HG03108 (cell line): ENCODE measurements around the gene RBM20.
A peak's percentile ranks its signal among the peaks of the same experiment; 100 is the strongest.

ENCODE experiments used
- ATAC-seq: cut with Tn5 transposase; IDR thresholded peaks from one replicate; pipeline ENCODE4 v1.9.1; 2021; ENCODE audit warnings: moderate library complexity; ENCODE audit not compliant: unreplicated experiment

RBM20 gene

DNA sequence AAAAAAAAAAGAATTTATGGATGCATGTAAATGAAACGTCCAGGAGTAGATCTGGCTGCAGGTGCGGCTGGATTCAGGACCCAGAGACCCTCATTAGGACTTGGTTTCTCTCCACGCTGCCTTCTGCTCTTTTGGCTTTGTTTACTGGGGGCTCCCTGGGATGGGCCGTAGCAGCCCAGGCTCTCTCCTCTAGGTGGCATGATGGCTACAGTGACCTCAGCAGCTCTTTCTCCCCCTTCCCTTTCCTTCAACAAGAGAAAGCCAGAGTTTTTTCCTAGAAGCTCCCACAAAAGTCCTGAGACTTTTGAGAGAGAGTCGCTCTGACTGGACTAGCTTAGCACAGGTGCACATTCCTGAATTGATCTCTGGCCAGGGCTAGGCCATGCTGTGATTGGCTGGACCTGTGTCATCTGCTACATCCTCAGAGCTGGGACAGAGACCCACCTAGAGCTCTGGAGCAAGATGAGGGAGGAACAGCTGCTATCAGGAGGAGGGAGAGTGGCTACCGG is 159.7 kb downstream of the RBM20 start:
- peak; percentile 58 for ATAC-seq

DNA sequence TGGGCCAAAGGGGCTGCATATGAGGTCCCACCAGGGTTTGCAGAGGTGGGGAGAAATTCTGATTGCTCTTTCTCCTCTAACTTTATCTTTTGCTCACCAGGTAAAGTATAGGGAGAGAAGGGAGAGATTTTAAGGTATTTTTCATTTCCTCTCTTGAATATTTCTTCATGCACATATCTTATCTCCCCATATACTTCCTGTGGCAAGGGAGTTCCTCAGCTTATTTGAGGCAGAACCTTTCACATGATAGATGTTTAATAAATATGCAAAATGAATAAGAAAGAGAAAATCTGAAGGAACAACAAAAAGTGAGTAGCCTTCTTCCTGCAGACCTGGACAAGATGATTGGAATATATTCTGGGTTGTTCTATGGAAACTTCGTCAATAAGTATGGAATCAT is 160.2 kb downstream of the RBM20 start:
- no peak for ATAC-seq

DNA sequence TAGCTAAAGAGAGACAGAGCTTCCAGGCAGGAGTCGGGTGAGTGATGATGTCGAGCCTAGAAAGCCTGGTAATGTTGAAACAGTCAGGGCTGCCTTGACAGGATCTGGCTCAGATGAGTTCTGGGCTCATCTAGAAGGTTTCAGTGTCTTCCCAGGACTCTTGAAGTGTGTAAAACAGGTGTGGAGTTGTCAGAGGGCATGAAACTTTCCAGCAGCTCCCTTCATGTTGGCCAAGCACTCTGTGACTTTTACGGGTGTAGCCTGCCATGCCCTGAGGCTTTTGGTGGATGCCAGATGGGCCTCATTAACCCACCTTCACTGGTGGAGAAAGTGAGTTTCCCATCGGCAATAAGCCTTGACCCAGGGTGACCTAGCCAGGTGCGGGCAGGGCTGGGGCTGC is 161.2 kb downstream of the RBM20 start:
- ATAC-seq, result no peak

DNA sequence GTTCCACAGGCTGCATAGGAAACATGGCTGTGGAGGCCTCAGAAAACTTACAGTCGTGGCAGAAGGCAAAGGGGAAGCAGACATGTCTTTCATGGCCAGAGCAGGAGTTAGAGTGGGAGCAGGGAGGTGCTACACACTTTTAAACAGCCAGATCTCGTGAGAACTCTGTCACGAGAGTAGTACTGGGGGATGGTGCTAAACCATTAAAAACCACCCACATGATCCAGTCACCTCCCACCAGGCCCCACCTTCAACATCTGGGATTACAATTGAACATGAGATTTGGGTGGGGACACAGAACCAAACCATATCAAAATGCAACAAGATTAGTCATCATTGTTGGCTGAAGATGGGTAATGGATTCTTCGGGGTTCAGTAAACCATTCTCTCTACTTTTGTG is 162.2 kb downstream of the RBM20 start:
- no peak for ATAC-seq

DNA sequence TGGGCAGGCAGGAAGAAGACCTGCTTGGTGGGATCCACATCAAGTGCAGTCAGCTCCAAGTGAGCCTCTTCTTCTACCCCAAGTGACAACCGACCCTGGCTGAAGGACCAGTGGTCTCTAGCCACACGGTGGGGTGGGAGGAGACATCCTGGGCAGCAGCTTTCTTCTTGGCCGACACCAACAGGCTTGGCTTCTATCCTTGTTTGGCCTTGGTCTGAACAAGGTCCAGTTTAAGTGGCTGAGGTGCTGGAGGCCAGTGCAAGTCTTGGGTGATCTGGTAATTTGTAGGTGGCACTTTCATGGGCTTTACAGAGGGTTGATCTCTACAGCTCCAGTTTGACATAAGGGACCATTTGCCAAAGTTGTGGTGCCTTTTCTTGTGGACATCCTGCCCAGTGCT is 164.0 kb downstream of the RBM20 start:
- ATAC-seq, result no peak

DNA sequence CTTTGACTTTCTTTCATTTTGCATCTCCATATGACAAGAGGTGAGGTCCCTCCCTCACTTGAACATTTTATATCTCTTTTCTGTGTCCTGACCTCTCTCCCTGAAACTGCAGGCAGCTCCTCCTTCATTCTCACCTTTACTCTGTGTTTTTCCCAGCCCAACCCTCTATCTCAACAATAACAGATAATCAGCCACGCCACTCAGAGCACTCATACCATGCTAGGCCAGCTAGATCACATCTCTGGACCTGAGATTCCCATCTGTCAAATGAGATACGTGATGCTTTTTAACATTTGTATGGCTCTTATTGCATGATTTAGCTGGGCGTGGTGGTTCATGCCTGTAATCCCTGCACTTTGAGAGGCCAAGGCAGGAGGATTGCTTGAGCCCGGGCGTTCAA is 164.5 kb downstream of the RBM20 start:
- ATAC-seq, result no peak

DNA sequence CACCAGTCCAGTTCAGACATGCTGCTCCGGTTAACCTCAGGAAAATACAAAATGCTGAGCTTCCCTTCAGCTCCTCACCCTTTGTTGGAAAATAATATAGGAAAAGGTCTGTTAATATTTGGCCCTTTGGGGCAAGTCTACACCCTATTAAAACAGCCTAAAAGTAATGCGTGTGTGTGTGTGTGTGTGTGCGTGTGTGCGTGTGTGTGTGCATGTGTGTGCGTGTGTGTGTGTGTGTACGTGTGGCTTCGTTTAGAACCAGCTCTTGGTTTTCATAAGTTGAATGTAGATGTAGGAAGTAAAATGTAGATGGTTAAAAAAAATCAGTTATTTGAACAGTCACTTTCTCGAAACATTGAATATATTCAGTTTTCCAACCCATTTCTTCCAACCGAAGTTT is 166.5 kb downstream of the RBM20 start:
- ATAC-seq, result no peak

DNA sequence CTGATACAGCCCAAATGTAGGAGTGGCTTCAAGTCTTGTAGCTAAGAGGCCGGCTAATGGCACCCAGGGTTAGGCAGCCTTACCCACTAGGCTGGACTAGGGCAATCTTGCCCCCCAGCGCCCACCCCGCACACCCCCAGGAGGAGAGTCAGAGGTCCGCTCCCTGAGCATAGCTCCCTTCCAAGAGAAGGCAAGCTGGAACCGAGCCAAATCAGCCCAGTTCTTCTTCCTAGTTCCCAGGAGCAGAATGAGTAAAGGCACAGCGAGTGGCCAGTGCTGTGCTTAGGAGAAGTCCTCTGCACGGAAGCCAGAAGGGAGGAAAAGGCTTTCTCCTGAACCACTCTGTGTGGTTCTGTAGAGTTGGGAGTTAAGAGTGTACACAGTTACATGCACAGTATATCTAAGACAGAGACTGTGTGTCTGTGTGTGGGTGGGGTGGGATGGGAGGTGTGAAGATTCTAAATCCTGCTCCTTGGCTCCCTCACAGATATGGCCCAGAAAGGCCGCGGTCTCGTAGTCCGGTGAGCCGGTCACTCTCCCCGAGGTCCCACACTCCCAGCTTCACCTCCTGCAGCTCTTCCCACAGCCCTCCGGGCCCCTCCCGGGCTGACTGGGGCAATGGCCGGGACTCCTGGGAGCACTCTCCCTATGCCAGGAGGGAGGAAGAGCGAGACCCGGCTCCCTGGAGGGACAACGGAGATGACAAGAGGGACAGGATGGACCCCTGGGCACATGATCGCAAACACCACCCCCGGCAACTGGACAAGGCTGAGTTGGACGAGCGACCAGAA is 167.8 kb downstream of the RBM20 start:
- ATAC-seq, result no peak

DNA sequence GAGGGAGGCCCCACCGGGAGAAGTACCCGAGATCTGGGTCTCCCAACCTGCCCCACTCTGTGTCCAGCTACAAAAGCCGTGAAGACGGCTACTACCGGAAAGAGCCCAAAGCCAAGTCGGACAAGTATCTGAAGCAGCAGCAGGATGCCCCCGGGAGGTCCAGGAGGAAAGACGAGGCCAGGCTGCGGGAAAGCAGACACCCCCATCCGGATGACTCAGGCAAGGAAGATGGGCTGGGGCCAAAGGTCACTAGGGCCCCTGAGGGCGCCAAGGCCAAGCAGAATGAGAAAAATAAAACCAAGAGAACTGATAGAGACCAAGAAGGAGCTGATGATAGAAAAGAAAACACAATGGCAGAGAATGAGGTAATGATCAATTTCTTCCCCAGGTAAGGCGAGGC is 168.4 kb downstream of the RBM20 start:
- no peak for ATAC-seq

DNA sequence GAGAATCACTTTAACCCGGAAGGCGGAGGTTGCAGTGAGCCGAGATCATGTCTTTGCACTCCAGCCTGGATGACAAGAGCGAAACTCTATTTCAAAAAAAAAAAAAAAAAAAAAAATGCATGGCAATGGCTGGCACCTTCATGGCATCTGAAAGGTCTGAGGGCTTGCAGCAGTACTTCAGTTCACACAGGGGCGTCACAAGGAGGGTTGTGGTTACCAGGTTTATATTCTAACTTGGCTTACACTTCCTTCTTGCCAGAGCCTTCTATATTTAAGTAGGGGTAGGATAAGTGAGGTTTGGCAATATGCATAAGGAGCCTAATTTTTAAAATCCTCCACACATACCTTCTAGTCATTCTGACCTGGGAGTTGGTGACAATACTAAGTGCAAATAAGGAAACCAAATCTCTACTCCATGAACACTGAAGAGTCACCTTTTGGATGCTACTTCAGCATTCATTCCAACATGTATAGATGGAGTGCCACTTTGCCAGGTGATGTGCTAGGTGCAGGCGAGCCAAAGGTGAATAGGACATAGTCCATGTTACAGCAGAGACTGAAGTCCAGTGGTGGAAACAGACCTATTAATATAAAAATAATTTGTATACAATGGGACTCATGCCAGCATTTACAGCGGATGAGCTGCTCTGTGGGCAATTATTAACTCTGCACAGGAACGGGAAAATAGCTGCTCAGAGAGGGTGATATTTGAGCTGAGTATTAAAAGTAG is 169.8 kb downstream of the RBM20 start:
- no peak for ATAC-seq

DNA sequence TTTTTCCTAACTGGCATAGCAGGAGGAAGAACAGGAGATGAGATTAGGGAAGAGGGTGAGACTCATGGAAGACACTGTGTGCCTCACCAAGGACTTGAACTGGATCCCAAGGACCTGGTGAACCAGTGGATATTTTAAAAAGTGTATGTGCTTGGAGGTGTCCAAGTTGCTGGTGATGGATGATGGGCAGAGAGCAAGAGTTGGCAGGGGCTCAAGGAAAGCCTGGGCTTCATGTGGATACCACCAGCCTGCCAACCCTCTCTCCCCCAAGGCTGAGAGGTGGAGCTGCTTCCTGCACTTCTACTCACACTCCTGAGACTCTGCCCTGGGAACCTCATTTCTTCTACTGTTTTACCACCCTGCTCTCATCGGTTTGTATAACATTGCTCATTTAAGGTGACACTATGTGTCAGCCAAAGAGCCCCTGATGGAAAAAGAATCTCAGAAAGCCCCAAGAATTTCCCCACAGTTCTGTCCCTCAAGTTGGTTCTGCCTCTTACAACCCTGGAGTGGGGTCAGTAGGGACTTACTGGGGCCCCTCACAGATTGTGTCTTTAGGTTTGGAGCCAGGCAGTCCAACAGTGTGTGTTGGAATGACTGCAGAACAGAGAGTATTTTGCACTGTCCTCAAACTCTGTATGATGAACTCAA is 171.3 kb downstream of the RBM20 start:
- peak; percentile 58 for ATAC-seq

DNA sequence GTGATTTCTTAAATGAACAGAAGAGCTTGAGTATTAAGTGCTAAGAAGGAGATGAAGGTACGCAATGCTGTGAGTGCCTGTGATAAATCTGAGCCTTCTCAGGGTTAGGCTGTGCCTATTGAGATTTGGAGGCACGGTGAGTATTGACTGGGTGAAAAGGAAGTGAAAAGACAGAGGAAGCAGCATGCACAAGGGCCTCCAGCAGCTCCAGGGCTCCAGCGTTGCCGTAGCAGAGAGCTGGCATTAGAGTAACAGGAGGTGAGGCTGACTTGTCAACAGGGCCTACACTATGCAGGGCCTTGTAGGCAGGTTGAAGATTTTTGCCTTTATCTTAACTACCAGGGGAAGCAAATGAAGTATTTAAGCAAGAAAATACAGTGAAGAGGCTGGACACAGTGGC is 173.5 kb downstream of the RBM20 start:
- ATAC-seq, result no peak

DNA sequence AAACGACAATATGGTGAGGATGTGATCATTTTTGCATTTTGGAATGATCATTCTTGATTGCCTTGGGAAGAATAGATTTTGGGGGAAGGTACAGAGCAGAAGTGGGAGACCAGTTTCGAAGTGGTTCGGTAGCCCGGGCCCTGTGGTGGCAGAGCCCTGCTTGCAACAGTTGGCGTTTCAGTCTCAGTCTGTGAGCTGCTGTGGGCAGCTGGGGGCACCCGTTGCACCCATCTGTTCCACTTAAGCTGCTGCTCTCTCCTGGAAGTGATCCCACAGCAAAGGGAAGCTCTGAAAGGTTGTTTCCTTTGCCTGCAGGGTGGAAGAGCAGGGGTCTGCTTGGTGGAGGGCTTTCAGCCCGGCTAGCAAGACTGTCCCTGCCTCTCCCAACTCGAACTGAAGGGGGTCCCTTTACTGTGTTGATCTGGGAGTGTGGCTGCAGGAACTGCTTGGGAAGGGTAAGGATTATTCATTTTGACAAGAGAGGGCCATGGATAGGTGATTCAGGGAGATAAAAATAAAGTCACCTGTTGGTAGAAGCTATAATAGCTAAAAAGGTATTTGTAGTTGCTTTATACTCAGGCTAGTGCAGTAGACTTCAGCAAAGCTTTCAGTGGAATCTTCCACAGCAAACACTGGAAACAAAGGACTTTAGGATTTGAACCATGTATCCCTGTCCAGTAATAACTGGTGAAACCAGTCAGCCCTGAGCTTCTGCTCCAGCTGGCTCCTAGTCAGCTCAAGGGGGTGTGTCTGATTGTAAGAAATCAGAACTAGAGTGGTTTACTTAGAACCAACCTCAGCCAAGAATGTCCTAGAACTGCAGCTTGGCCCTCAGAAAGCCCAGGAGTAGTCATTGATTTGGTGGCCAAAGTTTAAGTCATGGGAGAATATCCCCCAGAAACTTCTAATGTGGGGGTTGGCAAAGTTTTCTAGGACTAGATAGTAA is 174.4 kb downstream of the RBM20 start:
- no peak for ATAC-seq

DNA sequence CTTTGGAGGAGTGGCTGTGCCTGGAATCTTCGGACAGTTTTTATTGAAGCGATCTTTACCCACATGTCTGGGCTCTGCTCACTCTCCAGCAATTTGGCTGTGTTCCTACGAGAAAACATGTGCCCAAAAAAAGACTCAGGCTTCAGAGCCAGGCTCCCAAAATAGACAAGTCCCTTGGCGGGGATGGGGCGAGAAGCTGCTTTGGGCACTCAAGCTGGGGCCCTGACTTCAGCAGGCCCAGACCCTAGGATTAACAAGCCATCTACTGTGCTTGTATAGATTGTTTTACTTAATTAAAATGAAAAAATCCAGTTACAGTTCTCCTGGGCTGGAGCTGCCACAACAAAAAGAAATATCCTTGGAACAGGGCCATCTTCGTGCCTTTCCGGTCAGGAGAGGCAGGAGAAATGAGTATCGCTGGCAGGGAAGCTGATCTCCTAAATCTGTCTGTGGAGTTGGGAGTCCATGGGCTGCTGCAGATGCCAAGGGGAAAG is 176.2 kb downstream of the RBM20 start:
- ATAC-seq, result no peak

DNA sequence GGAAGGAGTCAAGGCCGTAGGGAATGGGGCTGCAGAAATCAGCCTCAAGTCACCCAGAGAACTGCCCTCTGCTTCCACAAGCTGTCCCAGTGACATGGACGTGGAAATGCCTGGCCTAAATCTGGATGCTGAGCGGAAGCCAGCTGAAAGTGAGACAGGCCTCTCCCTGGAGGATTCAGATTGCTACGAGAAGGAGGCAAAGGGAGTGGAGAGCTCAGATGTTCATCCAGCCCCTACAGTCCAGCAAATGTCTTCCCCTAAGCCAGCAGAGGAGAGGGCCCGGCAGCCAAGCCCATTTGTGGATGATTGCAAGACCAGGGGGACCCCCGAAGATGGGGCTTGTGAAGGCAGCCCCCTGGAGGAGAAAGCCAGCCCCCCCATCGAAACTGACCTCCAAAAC is 177.4 kb downstream of the RBM20 start:
- no peak for ATAC-seq

DNA sequence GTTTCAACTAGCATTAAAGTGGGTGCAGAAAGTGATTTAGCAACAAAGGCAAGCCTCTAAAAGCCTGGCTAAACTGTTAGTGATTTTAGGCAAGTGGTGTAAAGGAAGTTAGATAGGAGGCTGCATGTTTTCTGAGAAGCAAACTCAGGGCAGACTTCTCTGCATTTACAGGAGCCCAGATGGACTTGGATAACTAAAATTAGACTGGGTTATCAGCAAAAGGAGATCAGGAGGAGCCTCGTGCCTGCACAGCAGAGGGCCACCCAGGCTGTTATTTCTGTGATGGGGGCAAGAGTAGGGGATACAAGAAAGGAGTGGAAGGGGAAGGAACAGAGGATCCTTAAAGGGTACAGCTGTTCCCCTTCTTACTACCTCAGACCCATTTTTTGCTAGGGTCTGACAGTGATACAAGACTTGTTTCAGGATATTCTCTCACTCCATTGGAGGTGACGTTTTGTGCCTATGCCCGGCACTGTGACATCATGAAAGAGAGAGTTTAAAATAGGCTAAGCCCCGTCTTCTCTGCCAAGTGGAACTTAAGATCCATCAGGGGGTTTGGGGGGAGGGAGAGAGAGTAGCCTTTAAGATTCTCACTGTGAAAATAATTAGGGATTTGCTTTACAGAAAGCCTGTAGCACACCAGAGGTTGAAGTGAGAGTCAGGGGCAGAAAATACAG is 178.0 kb downstream of the RBM20 start:
- ATAC-seq, result no peak

DNA sequence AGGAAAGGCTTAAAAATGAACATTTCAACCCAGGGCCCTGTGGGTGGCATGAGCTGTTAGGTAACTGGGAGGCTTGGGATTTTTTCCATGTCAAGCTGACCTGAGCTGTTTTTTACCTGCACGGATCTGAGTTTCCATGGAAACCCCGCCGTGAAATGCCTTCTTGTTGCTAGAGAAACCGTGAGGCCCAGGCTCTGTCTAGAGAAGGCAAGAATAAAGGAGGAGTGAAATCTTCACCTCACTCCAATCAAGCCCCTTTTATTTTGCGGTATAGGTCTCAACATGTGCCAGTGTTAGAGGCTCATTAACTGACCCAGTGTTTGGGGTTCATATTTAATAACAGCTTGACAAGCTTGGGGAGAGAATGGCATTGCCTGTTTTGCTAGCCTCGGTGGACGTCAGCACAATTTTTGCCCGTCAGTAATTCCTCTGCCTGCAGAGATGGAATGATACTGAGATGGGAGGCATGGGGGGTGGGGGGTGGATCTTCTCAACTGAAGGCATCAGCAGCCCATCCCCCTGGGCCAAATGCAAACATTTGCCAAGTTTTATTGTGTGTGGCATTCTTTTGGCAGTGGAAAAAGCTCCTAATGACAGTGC is 178.7 kb downstream of the RBM20 start:
- no peak for ATAC-seq

DNA sequence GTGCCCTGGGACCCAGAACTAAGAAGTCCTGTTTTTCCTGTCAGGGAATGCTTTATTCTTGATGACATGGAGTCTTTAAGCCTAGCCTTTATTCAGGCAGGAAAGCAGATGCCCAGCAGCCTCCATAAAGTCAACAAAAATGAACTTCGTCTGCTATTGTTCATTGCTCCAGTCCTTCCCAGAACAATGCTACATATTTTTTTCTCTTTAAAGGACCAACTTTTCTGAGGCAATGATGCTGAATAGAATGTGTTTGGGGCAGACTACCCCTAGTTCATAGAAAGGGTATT is 180.0 kb downstream of the RBM20 start:
- no peak for ATAC-seq

DNA sequence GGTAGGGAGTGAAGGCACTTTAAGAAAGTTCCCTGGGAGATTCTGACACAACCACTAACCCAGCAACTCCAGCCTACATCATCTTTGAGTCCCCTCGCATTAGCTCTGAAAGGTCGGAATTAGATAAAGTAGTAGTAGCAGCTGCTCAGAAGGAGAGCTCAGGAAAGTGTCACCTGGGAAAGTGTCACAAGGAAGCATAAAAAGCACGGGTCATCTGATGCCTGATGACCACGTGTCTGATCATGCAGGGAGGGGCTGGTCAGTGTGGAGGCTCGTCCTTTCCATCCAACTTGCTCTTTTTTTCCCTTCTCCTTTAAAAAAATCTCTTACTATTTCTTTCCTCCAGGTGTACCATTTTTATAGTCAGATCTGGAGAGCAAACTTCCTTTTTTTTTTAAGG is 180.5 kb downstream of the RBM20 start:
- no peak for ATAC-seq

DNA sequence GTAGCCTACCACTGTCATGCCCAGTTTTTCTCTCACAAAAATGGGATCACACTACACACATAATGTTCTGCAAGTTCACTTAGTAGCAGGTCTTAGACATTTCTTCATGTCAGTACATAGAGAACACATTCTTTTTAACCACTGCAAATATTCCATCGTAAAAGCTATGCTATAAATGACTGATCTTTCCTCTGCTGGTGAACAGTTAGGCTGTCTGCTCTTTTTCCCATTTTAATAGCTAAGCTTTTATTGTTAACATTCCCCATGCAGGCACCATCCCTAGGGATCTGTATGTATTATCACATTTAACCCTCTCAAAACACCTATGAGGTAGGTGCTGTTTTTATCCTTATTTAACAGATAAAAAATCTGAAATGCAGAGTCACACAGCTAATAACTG is 181.4 kb downstream of the RBM20 start:
- no peak for ATAC-seq
